Mesothelial cell of epicardium (in vitro differentiated cells): Measurements from ENCODE around the gene DEFB128. TPM values are rescaled to one million over a fixed set of nuclear protein-coding genes. Genes with fewer than 3 reads are reported as not detected.

Experiments
- DNase-seq, 2 experiments: peaks; one replicate each; pipeline ENCODE4 v3.0.0; 2021; ENCODE audit warnings: low spot score in 2 of 2; ENCODE audit not compliant: unreplicated experiment in 2 of 2
- H3K27ac Mint-ChIP-seq: 2 replicates; pipeline ENCODE4 v1.8.0; 2021; ENCODE audit warnings: mixed read lengths
- H3K27me3 Mint-ChIP-seq: 2 replicates; pipeline ENCODE4 v1.8.0; 2021; ENCODE audit warnings: low read depth, mixed read lengths
- H3K36me3 Mint-ChIP-seq: 2 replicates; pipeline ENCODE4 v1.8.0; 2021; ENCODE audit warnings: mixed read lengths
- H3K4me1 Mint-ChIP-seq: 2 replicates; pipeline ENCODE4 v1.8.0; 2021; ENCODE audit warnings: mixed read lengths
- H3K4me3 Mint-ChIP-seq: 2 replicates; pipeline ENCODE4 v1.8.0; 2021; ENCODE audit warnings: mild to moderate bottlenecking, moderate library complexity, mixed read lengths
- H3K9me3 Mint-ChIP-seq: 2 replicates; pipeline ENCODE4 v1.8.0; 2021; ENCODE audit warnings: mixed read lengths
- CTCF ChIP-seq: fragments of 200-600 bp; sonication (generic); IDR thresholded peaks from one replicate; pipeline ENCODE4 v1.5.0; 2021; ENCODE audit warnings: antibody characterized with exemption; ENCODE audit not compliant: unreplicated experiment
- total RNA-seq: library from RNA; stranded (reverse); gene quantifications from 3 replicates; pipeline ENCODE4 v1.2.1, GENCODE V29; 2021

The DEFB128 gene
- total RNA-seq, 1 donor from 2014 or later, result not detected

DNA sequence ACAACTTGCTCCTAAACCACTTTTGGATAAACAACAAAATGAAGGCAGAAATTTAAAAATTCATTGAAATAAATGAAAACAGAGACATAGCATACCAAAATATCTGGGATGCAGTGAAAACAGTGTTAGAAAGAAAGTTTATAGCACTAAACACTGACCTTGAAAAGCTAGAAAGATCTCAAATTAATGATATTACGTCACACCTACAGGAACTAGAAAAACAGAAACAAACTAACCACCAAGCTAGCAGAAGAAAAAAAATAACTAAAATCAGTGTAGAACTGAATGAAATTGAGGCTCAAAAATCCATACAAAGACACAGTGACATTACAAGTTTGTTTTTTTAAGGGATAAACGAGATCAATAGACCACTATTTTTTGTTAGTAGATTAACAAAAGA is 5.2 kb downstream of the DEFB128 start:
- no peak for TF ChIP-seq CTCF
- H3K9me3 Mint-ChIP-seq, result peaks cover 53% of the 10 kb centered on the region
- DNase-seq, result no peak
- H3K27me3 Mint-ChIP-seq, result peaks cover 9% of the 10 kb centered on the region
- no peak overlapping the region for H3K27ac Mint-ChIP-seq
- no peaks in the 10 kb centered on the region for H3K36me3 Mint-ChIP-seq
- H3K4me3 Mint-ChIP-seq, result no peak overlapping the region
- no peaks in the 10 kb centered on the region for H3K4me1 Mint-ChIP-seq

DNA sequence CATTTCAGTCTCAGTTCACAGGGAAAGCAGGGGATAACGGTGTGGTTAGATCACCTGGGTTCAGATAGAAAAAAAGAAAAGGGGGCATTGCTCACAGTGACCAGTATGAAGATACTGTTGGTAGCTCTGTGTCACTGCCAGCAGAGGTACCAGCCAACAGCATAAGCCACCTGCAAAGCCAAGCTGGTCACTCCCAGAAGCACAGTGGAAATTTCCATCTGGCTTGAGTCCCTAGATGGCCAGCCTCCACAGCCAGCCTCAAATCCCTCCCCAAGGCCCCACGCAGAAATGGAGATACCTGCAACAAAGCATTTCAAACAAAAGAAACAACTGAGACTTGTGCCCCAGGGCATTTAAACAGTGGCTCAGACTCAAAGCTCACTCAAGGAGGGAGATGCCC is 20.6 kb downstream of the DEFB128 start:
- no peak overlapping the region for H3K27ac Mint-ChIP-seq
- peaks cover 9% of the 10 kb centered on the region for H3K9me3 Mint-ChIP-seq
- H3K36me3 Mint-ChIP-seq, result no peaks in the 10 kb centered on the region
- no peak overlapping the region for H3K4me3 Mint-ChIP-seq
- no peaks in the 10 kb centered on the region for H3K4me1 Mint-ChIP-seq
- DNase-seq, result no peak
- peaks cover 10% of the 10 kb centered on the region for H3K27me3 Mint-ChIP-seq
- no peak for TF ChIP-seq CTCF

DNA sequence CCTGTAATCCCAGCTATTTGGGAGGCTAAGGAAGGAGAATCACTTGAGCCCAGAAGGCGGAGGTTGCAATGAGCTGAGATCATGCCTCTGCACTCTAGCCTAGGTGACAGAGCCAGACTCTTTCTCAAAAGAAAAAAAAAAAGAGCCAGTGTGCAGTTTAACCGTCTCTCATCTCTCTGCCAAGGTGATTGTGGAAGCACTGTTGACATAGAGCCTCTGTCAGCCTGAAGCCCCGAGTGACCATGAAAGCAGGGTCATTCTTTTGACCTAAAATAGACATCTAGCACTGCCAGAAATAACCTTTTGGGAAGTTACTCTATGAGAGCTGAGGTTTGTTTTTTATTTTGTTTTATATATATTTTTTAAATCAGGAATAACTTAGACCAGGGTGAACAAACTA is 24.9 kb downstream of the DEFB128 start:
- H3K36me3 Mint-ChIP-seq, result no peaks in the 10 kb centered on the region
- TF ChIP-seq CTCF, result no peak
- H3K4me1 Mint-ChIP-seq, result no peaks in the 10 kb centered on the region
- H3K27ac Mint-ChIP-seq, result no peak overlapping the region
- no peak for DNase-seq
- peaks cover 10% of the 10 kb centered on the region for H3K27me3 Mint-ChIP-seq
- no peak overlapping the region for H3K4me3 Mint-ChIP-seq
- H3K9me3 Mint-ChIP-seq, result peaks cover 7% of the 10 kb centered on the region

DNA sequence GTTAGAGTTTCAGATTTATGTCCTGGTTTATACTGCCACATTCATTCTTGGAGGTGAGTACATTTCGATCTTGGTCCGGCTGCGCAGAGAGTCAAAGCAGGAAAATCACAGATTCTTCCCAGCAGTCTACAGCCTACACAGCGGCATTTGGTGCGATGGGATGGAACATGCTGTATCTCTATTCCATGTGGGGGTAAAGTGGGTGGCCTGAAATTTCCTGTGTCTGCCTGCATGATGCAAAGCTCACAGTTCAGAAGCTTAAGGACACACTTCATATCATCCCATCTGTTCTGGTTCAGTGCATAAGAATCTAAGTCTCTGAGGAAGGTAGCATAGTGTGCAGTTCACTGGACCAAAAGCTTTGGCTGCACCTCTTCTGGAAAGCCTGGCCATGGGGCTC is 32.4 kb downstream of the DEFB128 start, which contains the start of gene DEFB127:
DEFB127 (plus strand) TSS at position 301 of the 400 bp plus-strand sequence; CDS start at position 392, 91 bp downstream.
- TF ChIP-seq CTCF, result no peak

DNA sequence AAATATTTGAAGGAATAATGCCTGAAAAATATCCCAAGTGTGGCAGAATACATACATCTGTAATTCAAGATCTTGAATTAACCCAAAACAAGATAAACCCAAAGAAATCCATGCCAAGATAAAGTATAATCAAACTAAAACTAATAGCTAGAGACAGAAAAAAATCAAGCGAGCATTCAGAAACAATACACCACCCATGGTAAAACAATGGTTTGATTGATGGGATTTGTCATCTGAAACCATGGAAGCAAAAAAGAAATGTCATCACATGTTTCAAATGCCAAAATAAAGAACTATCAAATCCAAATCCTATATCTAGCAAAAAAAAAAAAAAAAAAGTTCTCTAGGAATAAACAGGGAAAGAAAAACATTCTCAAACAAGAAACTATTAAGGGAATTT is 37.4 kb downstream of the DEFB128 start:
- no peak for DNase-seq
- Mint-ChIP-seq H3K4me1 (no peaks in the 10 kb centered on the region), H3K9me3 (peaks cover 28% of the 10 kb centered on the region), H3K27ac (no peak overlapping the region), H3K27me3 (no peaks in the 10 kb centered on the region), H3K36me3 (no peaks in the 10 kb centered on the region), H3K4me3 (no peak overlapping the region)
- TF ChIP-seq CTCF, result no peak

More for the DNA sequence above, 32.4 kb downstream of the DEFB128 start, which contains the start of gene DEFB127:
- H3K9me3 Mint-ChIP-seq, result peaks cover 24% of the 10 kb centered on the region
- no peak within 1 kb of the TSS for H3K27ac Mint-ChIP-seq
- no peaks in the 10 kb centered on the region for H3K27me3 Mint-ChIP-seq
- H3K4me1 Mint-ChIP-seq, result no peaks in the 10 kb centered on the region
- H3K4me3 Mint-ChIP-seq, result no peak within 1 kb of the TSS
- no peak for DNase-seq
- H3K36me3 Mint-ChIP-seq, result no peaks in the 10 kb centered on the region

DNA sequence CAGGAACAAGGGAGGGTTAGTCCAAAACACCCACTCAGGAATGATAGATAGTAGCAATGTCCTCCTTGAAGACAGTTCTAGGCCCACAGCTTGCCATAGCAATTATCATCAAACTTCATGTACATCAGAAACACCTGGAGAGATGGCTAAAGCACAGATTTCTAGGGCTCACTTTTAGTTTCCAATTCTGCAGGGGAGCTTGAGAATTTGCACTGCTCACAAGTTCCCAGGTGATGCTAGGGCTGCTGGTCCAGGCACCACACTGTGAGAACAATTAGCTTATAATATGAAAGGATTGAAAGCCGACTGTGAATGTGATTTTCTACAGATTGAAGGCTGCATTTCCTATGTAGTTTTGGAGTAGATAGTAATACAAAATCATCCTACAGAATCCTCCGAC is 43.6 kb downstream of the DEFB128 start:
- H3K4me1 Mint-ChIP-seq, result no peaks in the 10 kb centered on the region
- TF ChIP-seq CTCF, result no peak
- no peak overlapping the region for H3K4me3 Mint-ChIP-seq
- peaks cover 16% of the 10 kb centered on the region for H3K27me3 Mint-ChIP-seq
- H3K27ac Mint-ChIP-seq, result no peak overlapping the region
- H3K36me3 Mint-ChIP-seq, result no peaks in the 10 kb centered on the region
- peaks cover 16% of the 10 kb centered on the region for H3K9me3 Mint-ChIP-seq
- DNase-seq, result no peak
